ENCODE data around the gene PDE2A.

The PDE2A gene

DNA sequence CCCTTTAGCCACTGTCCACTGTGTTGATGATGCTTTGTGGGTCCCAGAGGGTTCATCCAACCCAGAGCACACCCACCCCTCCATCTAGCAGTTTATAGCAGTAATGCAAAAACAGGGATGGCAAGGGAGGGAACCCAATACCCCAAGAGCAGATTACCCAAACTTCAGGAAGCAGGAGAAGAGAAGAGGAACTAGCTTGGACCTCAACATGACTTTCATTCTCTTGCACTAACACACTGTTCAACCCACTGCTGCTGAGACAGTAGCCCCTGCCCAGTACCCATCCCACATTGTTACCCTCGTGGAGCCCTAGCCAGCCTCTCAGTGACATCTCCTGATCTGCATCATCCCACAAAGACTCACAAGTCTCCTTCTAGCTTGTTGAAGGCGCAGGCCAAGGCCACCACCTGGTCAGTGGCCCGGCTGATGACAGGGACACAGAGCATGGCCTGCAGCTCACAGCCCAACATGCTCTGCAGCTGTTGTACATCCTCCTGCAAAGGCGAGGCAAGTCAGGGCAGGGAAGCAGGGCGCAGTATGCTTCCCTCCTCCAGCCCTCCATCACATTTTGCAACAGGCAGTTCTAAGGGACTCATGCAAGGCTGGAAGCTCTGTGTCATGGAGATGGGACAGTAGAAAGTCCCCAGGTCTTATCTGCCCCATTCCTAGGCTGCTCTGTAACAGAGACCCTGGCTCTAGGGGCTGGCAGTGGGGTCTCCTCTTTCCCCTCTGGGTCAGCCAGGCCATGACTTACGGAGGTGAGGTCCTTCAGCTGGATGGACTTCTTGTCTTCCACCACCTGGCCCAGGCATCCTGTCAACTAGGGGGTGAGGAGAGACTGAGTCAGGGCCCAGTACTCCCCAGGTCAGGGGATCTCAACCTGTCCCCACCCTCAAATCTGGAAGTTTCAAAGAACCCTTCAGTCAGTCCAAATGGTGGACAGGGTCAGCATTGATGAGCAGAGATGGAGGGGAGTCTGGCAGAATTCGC is 85.5 kb downstream of the PDE2A start:
- TF ChIP-seq, protein P1, sequence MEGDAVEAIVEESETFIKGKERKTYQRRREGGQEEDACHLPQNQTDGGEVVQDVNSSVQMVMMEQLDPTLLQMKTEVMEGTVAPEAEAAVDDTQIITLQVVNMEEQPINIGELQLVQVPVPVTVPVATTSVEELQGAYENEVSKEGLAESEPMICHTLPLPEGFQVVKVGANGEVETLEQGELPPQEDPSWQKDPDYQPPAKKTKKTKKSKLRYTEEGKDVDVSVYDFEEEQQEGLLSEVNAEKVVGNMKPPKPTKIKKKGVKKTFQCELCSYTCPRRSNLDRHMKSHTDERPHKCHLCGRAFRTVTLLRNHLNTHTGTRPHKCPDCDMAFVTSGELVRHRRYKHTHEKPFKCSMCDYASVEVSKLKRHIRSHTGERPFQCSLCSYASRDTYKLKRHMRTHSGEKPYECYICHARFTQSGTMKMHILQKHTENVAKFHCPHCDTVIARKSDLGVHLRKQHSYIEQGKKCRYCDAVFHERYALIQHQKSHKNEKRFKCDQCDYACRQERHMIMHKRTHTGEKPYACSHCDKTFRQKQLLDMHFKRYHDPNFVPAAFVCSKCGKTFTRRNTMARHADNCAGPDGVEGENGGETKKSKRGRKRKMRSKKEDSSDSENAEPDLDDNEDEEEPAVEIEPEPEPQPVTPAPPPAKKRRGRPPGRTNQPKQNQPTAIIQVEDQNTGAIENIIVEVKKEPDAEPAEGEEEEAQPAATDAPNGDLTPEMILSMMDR (IDR thresholded peaks at IDR 0.05; ENCODE audit: low read depth, low read length, missing control alignments): no peak
- no peak overlapping the region for H3K4me3 ChIP-seq (replicated peaks; ENCODE audit: low read depth, low read length)
- no peak for DNase-seq (ENCODE audit: extremely low read depth, low read depth)

- TF ChIP-seq, protein P1 (IDR thresholded peaks at IDR 0.05; ENCODE audit: low read depth, low read length, missing control alignments): no peak
- DNase-seq (ENCODE audit: extremely low read depth, low read depth): no peak
These were observed 86.5 kb downstream of the PDE2A start for GRCh38 chr11:72587696-72588095.

DNA sequence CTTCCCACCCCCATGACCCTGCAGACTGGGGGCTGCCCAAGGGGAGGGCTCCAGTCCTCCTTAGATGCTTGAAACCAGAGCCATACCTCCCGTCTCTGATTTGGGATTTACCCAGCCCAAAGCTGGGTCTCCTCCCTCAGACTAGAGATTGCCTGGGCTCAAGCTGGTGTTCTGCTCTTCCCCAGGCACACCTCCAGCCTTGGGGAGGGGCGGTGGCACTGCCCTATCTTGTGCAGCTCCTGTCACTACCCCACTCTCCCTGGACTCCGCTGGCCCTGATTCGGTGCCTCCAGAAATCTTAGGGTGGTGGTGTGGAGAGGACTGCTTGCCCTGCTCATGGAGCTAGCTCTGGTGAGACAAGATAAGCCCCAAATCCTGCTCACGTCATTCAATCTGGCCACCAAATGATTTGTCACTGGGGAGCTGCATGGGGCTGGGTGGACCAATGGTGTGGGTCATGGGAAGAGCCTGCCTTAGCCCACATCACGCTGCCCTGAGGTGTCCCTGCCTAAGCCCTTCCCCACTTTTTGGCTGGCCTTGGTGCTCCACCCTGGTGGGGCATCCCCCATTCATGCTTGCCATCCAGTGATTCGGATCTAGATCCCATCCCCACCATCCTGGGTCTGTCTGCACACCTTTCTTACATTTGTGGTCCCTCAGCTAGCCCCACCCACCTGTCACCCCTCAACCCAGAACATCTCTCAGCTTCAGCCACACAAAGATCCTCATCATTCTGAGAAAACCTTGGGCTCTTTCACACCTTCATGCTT is 87.7 kb downstream of the PDE2A start:
- TF ChIP-seq, protein P1 (IDR thresholded peaks at IDR 0.05; ENCODE audit: low read depth, low read length, missing control alignments): no peak
- H3K4me3 ChIP-seq (replicated peaks; ENCODE audit: low read depth, low read length): no peak overlapping the region
- DNase-seq (ENCODE audit: extremely low read depth, low read depth): no peak

More at GRCh38 chr11:72587696-72588095, 86.5 kb downstream of the PDE2A start:
- H3K4me3 ChIP-seq (replicated peaks; ENCODE audit: low read depth, low read length): no peak overlapping the region

DNA sequence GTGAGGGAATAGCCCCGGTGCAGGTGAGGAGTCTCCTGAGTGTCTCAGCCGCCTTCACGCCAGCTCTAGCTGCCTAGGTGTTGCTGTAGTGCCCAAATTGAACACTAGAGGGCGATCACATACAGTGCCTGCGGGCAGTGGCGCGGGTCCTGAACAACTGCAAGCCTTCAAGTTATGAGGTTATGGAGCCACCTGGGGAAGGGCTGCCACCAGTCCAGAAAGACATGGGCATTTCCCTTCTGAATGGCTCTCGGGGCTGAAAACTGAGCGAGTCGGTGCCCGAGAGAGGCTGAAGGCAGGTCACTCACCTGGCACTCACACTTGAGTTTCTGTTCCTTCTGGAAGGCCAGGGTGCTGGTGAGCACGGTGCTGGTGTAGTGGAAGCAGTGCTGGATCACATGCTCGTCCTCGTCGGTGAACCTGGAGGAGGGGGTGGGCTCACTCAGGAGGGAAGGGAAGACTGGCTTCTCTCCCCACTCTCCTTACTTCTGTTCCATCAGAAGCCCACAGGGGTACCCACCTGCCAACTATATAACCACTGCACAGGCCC is 88.4 kb downstream of the PDE2A start:
- no peak overlapping the region for H3K4me3 ChIP-seq (replicated peaks; ENCODE audit: low read depth, low read length)
- DNase-seq (ENCODE audit: extremely low read depth, low read depth): peak; percentile 37
- TF ChIP-seq, protein P1 (IDR thresholded peaks at IDR 0.05; ENCODE audit: low read depth, low read length, missing control alignments): peak; percentile 83

- no peak for DNase-seq (ENCODE audit: extremely low read depth, low read depth)
- peak overlapping the region; percentile 17; the same call in 1 of the 2 replicates for H3K4me3 ChIP-seq (replicated peaks; ENCODE audit: low read depth, low read length)
These were observed 89.2 kb downstream of the PDE2A start for GRCh38 chr11:72584939-72585597.

More at GRCh38 chr11:72584939-72585597, 89.2 kb downstream of the PDE2A start:
- TF ChIP-seq, protein P1 (IDR thresholded peaks at IDR 0.05; ENCODE audit: low read depth, low read length, missing control alignments): no peak
